OCI-LY3 (cell line): Measurements from ENCODE around the gene SGCE.

Source experiments
- H2AFZ ChIP-seq: fragments of 200-600, 300-600 bp; shearing (Covaris generic); 2 replicates; pipeline ENCODE4 v1.6.0; 2014; ENCODE audit warnings: antibody characterized with exemption, low read depth, low read length
- H3K27ac ChIP-seq: fragments of 200-600, 300-600 bp; sonication (generic); 2 replicates; pipeline ENCODE4 v1.5.1; 2014; ENCODE audit warnings: mild to moderate bottlenecking, low read length, moderate library complexity, mixed read lengths
- H3K27me3 ChIP-seq: fragments of 200-600, 300-600 bp; sonication (generic); 2 replicates; pipeline ENCODE4 v1.6.1; 2014; ENCODE audit warnings: low read depth, low read length, mixed read lengths
- H3K36me3 ChIP-seq: fragments of 200-600, 300-600 bp; sonication (generic); replicated peaks from 2 replicates; pipeline ENCODE3; 2014; ENCODE audit warnings: low read depth, low read length, mixed read lengths
- H3K4me1 ChIP-seq: fragments of 300-600, 200-600 bp; sonication (generic); 2 replicates; pipeline ENCODE4 v1.6.1; 2014; ENCODE audit warnings: low read length, mixed read lengths
- H3K4me2 ChIP-seq: fragments of 200-600, 300-600 bp; sonication (generic); 2 replicates; pipeline ENCODE4 v1.6.1; 2014; ENCODE audit warnings: low read length, mixed read lengths
- H3K4me3 ChIP-seq: fragments of 300-600, 200-600 bp; sonication (generic); 2 replicates; pipeline ENCODE4 v1.5.1; 2014; ENCODE audit warnings: antibody characterized with exemption, mild to moderate bottlenecking, low read length, moderate library complexity
- H3K79me2 ChIP-seq: fragments of 300-600, 200-600 bp; shearing (Covaris generic); 2 replicates; pipeline ENCODE4 v1.6.1; 2014; ENCODE audit warnings: mild to moderate bottlenecking, low read length, mixed read lengths
- H3K9ac ChIP-seq: fragments of 300-600, 200-600 bp; shearing (Covaris generic); 2 replicates; pipeline ENCODE4 v1.6.0; 2014; ENCODE audit warnings: mild to moderate bottlenecking, low read length, moderate library complexity
- H3K9me3 ChIP-seq: fragments of 200-600, 300-600 bp; shearing (Covaris generic); 2 replicates; pipeline ENCODE4 v1.6.1; 2014; ENCODE audit warnings: low read length, mixed read lengths; ENCODE audit not compliant: insufficient read depth
- H4K20me1 ChIP-seq: fragments of 200-600, 300-600 bp; sonication (generic); 2 replicates; pipeline ENCODE4 v1.6.1; 2016; ENCODE audit warnings: low read length, mixed read lengths; ENCODE audit not compliant: insufficient read depth
- CTCF ChIP-seq: fragments of 200-600, 300-600 bp; sonication (generic); IDR thresholded peaks from 2 replicates; pipeline ENCODE4 v1.5.1; 2014; ENCODE audit warnings: antibody characterized with exemption, low read length, low read depth
- EZH2phosphoT487 ChIP-seq: fragments of 200-600 bp; shearing (Covaris generic); IDR thresholded peaks from 2 replicates; pipeline ENCODE4 v1.6.1; 2018; ENCODE audit warnings: antibody characterized with exemption, mixed run types, low read depth

The SGCE gene

GRCh38 chr7:94683066-94683465 is 27.1 kb upstream of the SGCE start:
- no peaks in the 10 kb centered on the region for H3K79me2 ChIP-seq
- H2AFZ ChIP-seq, result no peak overlapping the region
- no peaks in the 10 kb centered on the region for H4K20me1 ChIP-seq
- no peak overlapping the region for H3K9ac ChIP-seq
- no peak overlapping the region for H3K27ac ChIP-seq
- no peaks in the 10 kb centered on the region for H3K9me3 ChIP-seq
- no peak for TF ChIP-seq EZH2phosphoT487
- TF ChIP-seq CTCF, result no peak
- no peaks in the 10 kb centered on the region for H3K4me1 ChIP-seq
- no peaks in the 10 kb centered on the region for H3K27me3 ChIP-seq
- H3K36me3 ChIP-seq, result no peaks in the 10 kb centered on the region
- no peak overlapping the region for H3K4me3 ChIP-seq
- no peak overlapping the region for H3K4me2 ChIP-seq

- no peaks in the 10 kb centered on the region for H3K79me2 ChIP-seq
- H4K20me1 ChIP-seq, result no peaks in the 10 kb centered on the region
These were observed 23.4 kb upstream of the SGCE start for GRCh38 chr7:94679358-94679757.

GRCh38 chr7:94676431-94676830 is 20.5 kb upstream of the SGCE start:
- Histone ChIP-seq H3K9me3 (no peaks in the 10 kb centered on the region), H3K27ac (no peak overlapping the region), H3K4me3 (no peak overlapping the region), H3K9ac (no peak overlapping the region), H3K4me2 (no peak overlapping the region), H3K27me3 (no peaks in the 10 kb centered on the region), H2AFZ (no peak overlapping the region), H3K79me2 (no peaks in the 10 kb centered on the region), H3K36me3 (no peaks in the 10 kb centered on the region), H3K4me1 (no peaks in the 10 kb centered on the region), H4K20me1 (no peaks in the 10 kb centered on the region)
- TF ChIP-seq CTCF (no peak), EZH2phosphoT487 (no peak)

More at GRCh38 chr7:94679358-94679757, 23.4 kb upstream of the SGCE start:
- H3K27me3 ChIP-seq, result no peaks in the 10 kb centered on the region
- no peak overlapping the region for H3K9ac ChIP-seq
- H3K4me1 ChIP-seq, result no peaks in the 10 kb centered on the region
- no peak for TF ChIP-seq CTCF
- H3K27ac ChIP-seq, result no peak overlapping the region
- H3K4me3 ChIP-seq, result no peak overlapping the region
- H3K4me2 ChIP-seq, result no peak overlapping the region
- H2AFZ ChIP-seq, result no peak overlapping the region
- H3K36me3 ChIP-seq, result no peaks in the 10 kb centered on the region
- no peaks in the 10 kb centered on the region for H3K9me3 ChIP-seq

- Histone ChIP-seq H3K4me3 (no peak overlapping the region), H3K4me1 (no peaks in the 10 kb centered on the region), H3K27ac (no peak overlapping the region), H3K36me3 (no peaks in the 10 kb centered on the region), H3K9me3 (no peaks in the 10 kb centered on the region), H2AFZ (no peak overlapping the region), H3K79me2 (no peaks in the 10 kb centered on the region), H3K27me3 (no peaks in the 10 kb centered on the region), H3K9ac (no peak overlapping the region), H3K4me2 (no peak overlapping the region), H4K20me1 (no peaks in the 10 kb centered on the region)
- TF ChIP-seq CTCF (no peak), EZH2phosphoT487 (no peak)
These were observed 19.4 kb upstream of the SGCE start for GRCh38 chr7:94675356-94675755.
